Gastrocnemius medialis (tissue), 4 donors: ENCODE measurements around the gene SFMBT2.

Source experiments
- POLR2A ChIP-seq, 2 donors: fragments of 450-650 bp; IDR thresholded peaks; one replicate each; pipeline ENCODE4 v1.6.1; 2017; ENCODE audit warnings: antibody characterized with exemption in 2 of 2, mild to moderate bottlenecking in 2 of 2, moderate library complexity in 2 of 2
- TF ChIP-seq, protein P1 (sequence below), 5 experiments: fragments of 450-650 bp in 3 of 5; fragments of 200-600 bp in 2 of 5; sonication (generic) in 2 of 5; IDR thresholded peaks in 4 of 5; conservative IDR thresholded peaks in 1 of 5; 1 replicate in 4 of 5; 2 replicates in 1 of 5; pipeline ENCODE4 v1.5.1; 2016 to 2019; ENCODE audit warnings: antibody characterized with exemption in 5 of 5, mild to moderate bottlenecking in 3 of 5, moderate library complexity in 3 of 5

- TF ChIP-seq, protein P1, sequence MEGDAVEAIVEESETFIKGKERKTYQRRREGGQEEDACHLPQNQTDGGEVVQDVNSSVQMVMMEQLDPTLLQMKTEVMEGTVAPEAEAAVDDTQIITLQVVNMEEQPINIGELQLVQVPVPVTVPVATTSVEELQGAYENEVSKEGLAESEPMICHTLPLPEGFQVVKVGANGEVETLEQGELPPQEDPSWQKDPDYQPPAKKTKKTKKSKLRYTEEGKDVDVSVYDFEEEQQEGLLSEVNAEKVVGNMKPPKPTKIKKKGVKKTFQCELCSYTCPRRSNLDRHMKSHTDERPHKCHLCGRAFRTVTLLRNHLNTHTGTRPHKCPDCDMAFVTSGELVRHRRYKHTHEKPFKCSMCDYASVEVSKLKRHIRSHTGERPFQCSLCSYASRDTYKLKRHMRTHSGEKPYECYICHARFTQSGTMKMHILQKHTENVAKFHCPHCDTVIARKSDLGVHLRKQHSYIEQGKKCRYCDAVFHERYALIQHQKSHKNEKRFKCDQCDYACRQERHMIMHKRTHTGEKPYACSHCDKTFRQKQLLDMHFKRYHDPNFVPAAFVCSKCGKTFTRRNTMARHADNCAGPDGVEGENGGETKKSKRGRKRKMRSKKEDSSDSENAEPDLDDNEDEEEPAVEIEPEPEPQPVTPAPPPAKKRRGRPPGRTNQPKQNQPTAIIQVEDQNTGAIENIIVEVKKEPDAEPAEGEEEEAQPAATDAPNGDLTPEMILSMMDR (IDR thresholded peaks at IDR 0.05 in 4 of 5, conservative IDR thresholded peaks at IDR 0.05 in 1 of 5) = no peak
- TF ChIP-seq POLR2A (IDR thresholded peaks at IDR 0.05) = no peak
Observed at GRCh38 chr10:7315906-7316305, 94.9 kb downstream of the SFMBT2 start.
